Keratinocyte (primary cell): Measurements from ENCODE around the gene FOXJ2. TPM values are rescaled to one million over a fixed set of nuclear protein-coding genes. Genes with fewer than 3 reads are reported as not detected.

Experiments
- DNase-seq: peaks from one replicate; pipeline ENCODE4 v3.0.0-alpha.2; 2011; ENCODE audit warnings: low read depth, missing footprints, low spot score
- FAIRE-seq: peaks from 2 replicates; lab custom pipeline; 2011; peaks lifted over from hg19 to GRCh38; lab: Jason Lieb, UNC
- H2AFZ ChIP-seq: 2 replicates; pipeline ENCODE4 v1.6.0; 2012; ENCODE audit warnings: low read length, control low read depth, inconsistent platforms; ENCODE audit not compliant: control insufficient read depth
- H3K27ac ChIP-seq: 2 replicates; pipeline ENCODE4 v1.5.1; 2011; ENCODE audit warnings: low read length; ENCODE audit not compliant: control insufficient read depth, insufficient read depth
- H3K27me3 ChIP-seq: 3 replicates; pipeline ENCODE4 v1.6.0; 2011; ENCODE audit warnings: low read length; ENCODE audit not compliant: control insufficient read depth, insufficient read depth; ENCODE audit errors: extremely low read depth
- H3K36me3 ChIP-seq, 2 experiments: 2 replicates in 1 of 2; 3 replicates in 1 of 2; pipeline ENCODE4 v1.5.1; 2011; ENCODE audit warnings: low read length in 2 of 2, mild to moderate bottlenecking in 1 of 2; ENCODE audit not compliant: control insufficient read depth in 2 of 2, insufficient read depth in 2 of 2; ENCODE audit errors: extremely low read depth in 1 of 2
- H3K4me1 ChIP-seq: 3 replicates; pipeline ENCODE4 v1.5.1; 2011; ENCODE audit warnings: low read length; ENCODE audit not compliant: control insufficient read depth, insufficient read depth; ENCODE audit errors: extremely low read depth
- H3K4me2 ChIP-seq: 3 replicates; pipeline ENCODE4 v1.6.0; 2011; ENCODE audit warnings: low read depth, low read length; ENCODE audit not compliant: control insufficient read depth, insufficient read depth; ENCODE audit errors: extremely low read depth
- H3K4me3 ChIP-seq, 3 experiments: fragments of 200-600 bp in 1 of 3; sonication (generic) in 1 of 3; 2 replicates in 2 of 3; 3 replicates in 1 of 3; pipeline ENCODE4 v1.5.1; 2011 to 2016; ENCODE audit warnings: low read length in 3 of 3, mild to moderate bottlenecking in 3 of 3, control low read depth in 2 of 3, inconsistent platforms in 1 of 3, low read depth in 1 of 3, mixed read lengths in 1 of 3, mixed run types in 1 of 3, moderate library complexity in 1 of 3; ENCODE audit not compliant: control insufficient read depth in 2 of 3, insufficient read depth in 2 of 3; ENCODE audit errors: extremely low read depth in 1 of 3
- H3K79me2 ChIP-seq: 2 replicates; pipeline ENCODE4 v1.6.0; 2012; ENCODE audit warnings: low read length; ENCODE audit not compliant: control insufficient read depth, insufficient read depth
- H3K9ac ChIP-seq: 3 replicates; pipeline ENCODE4 v1.6.0; 2011; ENCODE audit warnings: low read length; ENCODE audit not compliant: control insufficient read depth, insufficient read depth; ENCODE audit errors: extremely low read depth
- H3K9me1 ChIP-seq: 3 replicates; pipeline ENCODE4 v1.6.0; 2011; ENCODE audit warnings: low read length; ENCODE audit not compliant: control insufficient read depth, insufficient read depth; ENCODE audit errors: extremely low read depth
- H3K9me3 ChIP-seq: 2 replicates; pipeline ENCODE4 v1.5.1; 2012; ENCODE audit warnings: low read depth, low read length; ENCODE audit not compliant: control insufficient read depth
- H4K20me1 ChIP-seq: 3 replicates; pipeline ENCODE4 v1.6.0; 2011; ENCODE audit warnings: low read length; ENCODE audit not compliant: control insufficient read depth, insufficient read depth; ENCODE audit errors: extremely low read depth
- EZH2 ChIP-seq: IDR thresholded peaks from one replicate; pipeline ENCODE4 v1.6.1; 2012; ENCODE audit warnings: inconsistent platforms, mild to moderate bottlenecking, low read length, moderate library complexity
- dilution Hi-C: fragments of 300-500 bp; cut with MboI; formaldehyde crosslinking; loops from one replicate; pipeline ENCODE4 v1.7.0; 2020; ENCODE audit warnings: low sequenced_read_pairs; ENCODE audit not compliant: extremely low pct_ligation_motif_present
- polyA plus RNA-seq, 5 experiments: library from polyadenylated mRNA; depleted of rRNA in 3 of 5; stranded (reverse) in 3 of 5; stranded (forward) in 1 of 5; unstranded in 1 of 5; fragments of >200 nt; gene quantifications; 1 replicate in 1 of 5; 2 replicates in 3 of 5; 3 replicates in 1 of 5; pipeline versions ENCODE4 v1.2.1 to v1.2.3, GENCODE V29; 2011 to 2012; ENCODE audit warnings: missing spikeins in 2 of 5, low read depth in 1 of 5, low replicate concordance in 1 of 5
- TF ChIP-seq, protein P1 (sequence below), 3 experiments: IDR thresholded peaks in 1 of 3; conservative IDR thresholded peaks in 1 of 3; optimal IDR thresholded peaks in 1 of 3; 2 replicates in 2 of 3; 3 replicates in 1 of 3; pipeline versions ENCODE3 to v1.5.1; 2011; ENCODE audit warnings: low read length in 3 of 3, mild to moderate bottlenecking in 3 of 3, moderate library complexity in 2 of 3, control low read depth in 1 of 3, inconsistent platforms in 1 of 3; ENCODE audit not compliant: insufficient read depth in 2 of 3; ENCODE audit errors: extremely low read depth in 1 of 3

FOXJ2 gene
- polyA plus RNA-seq, 1 donor (not counting 4 experiments of a cell fraction or from before 2014, with no cell fraction given): 4.2 TPM

DNA sequence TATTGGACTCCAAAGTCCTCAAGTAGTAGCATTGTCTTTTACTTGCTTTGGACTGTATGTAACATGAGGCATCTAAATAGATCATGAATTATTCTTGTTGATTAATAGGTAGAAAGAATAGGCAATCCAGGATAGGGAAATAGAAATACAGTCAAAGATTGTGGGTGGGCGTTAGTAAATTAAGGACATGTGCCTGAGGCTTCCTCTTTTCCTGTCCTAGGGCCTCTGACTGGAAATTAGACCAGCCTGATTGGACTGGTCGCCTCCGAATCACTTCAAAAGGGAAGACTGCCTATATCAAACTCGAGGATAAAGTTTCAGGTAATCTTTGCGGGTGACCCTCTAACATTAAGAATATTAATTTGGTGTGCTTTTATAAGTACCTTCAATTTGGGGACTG is 57.2 kb downstream of the FOXJ2 start:
- H3K4me1 ChIP-seq: no peaks in the 10 kb centered on the region
- H3K4me3 ChIP-seq: no peak overlapping the region
- no peaks in the 10 kb centered on the region for H3K27me3 ChIP-seq
- TF ChIP-seq EZH2: no peak
- TF ChIP-seq, protein P1, sequence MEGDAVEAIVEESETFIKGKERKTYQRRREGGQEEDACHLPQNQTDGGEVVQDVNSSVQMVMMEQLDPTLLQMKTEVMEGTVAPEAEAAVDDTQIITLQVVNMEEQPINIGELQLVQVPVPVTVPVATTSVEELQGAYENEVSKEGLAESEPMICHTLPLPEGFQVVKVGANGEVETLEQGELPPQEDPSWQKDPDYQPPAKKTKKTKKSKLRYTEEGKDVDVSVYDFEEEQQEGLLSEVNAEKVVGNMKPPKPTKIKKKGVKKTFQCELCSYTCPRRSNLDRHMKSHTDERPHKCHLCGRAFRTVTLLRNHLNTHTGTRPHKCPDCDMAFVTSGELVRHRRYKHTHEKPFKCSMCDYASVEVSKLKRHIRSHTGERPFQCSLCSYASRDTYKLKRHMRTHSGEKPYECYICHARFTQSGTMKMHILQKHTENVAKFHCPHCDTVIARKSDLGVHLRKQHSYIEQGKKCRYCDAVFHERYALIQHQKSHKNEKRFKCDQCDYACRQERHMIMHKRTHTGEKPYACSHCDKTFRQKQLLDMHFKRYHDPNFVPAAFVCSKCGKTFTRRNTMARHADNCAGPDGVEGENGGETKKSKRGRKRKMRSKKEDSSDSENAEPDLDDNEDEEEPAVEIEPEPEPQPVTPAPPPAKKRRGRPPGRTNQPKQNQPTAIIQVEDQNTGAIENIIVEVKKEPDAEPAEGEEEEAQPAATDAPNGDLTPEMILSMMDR (optimal IDR thresholded peaks at IDR 0.05 in 1 of 3, IDR thresholded peaks at IDR 0.05 in 1 of 3, conservative IDR thresholded peaks at IDR 0.05 in 1 of 3; ENCODE audit: extremely low read depth in 1 of 3, insufficient read depth in 2 of 3, low read length in 3 of 3): no peak
- no peak for DNase-seq
- H3K36me3 ChIP-seq: peaks cover 9 to 29% of the 10 kb centered on the region in 2 experiments
- H4K20me1 ChIP-seq: no peaks in the 10 kb centered on the region
- no peaks in the 10 kb centered on the region for H3K9me3 ChIP-seq
- no peak overlapping the region for H2AFZ ChIP-seq
- H3K79me2 ChIP-seq: peaks cover 19% of the 10 kb centered on the region
- no peaks in the 10 kb centered on the region for H3K9me1 ChIP-seq
- dilution Hi-C loops: no loop called here
- H3K27ac ChIP-seq: no peak overlapping the region
- no peak overlapping the region for H3K9ac ChIP-seq
- no peak for FAIRE-seq
- no peak overlapping the region for H3K4me2 ChIP-seq

DNA sequence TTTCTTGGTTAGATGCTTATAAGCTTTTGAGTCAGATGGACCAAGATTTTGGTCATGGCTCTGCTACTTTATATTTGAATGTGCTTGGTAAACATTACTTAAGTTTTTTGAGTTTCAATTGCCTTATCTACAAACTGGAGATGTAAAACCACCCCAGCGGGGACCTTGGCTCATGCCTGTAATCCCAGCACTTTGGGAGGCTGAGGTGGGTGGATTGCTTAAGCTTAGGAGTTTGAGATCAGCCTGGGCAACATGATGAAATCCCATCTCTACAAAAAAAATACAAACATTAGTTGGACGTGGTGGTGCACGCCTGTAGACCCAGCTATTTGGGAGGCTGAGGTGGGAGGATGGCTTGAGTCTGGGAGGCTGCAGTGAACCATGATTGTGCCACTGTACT is 60.8 kb downstream of the FOXJ2 start:
- H3K36me3 ChIP-seq: peaks cover 9 to 39% of the 10 kb centered on the region in 2 experiments
- FAIRE-seq: no peak
- no peaks in the 10 kb centered on the region for H3K27me3 ChIP-seq
- no peak overlapping the region for H3K4me3 ChIP-seq
- no peak overlapping the region for H3K4me2 ChIP-seq
- no peak for DNase-seq
- H2AFZ ChIP-seq: no peak overlapping the region
- no peaks in the 10 kb centered on the region for H4K20me1 ChIP-seq
- H3K79me2 ChIP-seq: peaks cover 5% of the 10 kb centered on the region
- no peak overlapping the region for H3K9ac ChIP-seq
- no peak for TF ChIP-seq EZH2
- TF ChIP-seq, protein P1 (optimal IDR thresholded peaks at IDR 0.05 in 1 of 3, IDR thresholded peaks at IDR 0.05 in 1 of 3, conservative IDR thresholded peaks at IDR 0.05 in 1 of 3; ENCODE audit: extremely low read depth in 1 of 3, insufficient read depth in 2 of 3, low read length in 3 of 3): no peak
- no peaks in the 10 kb centered on the region for H3K9me3 ChIP-seq
- H3K27ac ChIP-seq: no peak overlapping the region
- no peaks in the 10 kb centered on the region for H3K9me1 ChIP-seq
- H3K4me1 ChIP-seq: no peaks in the 10 kb centered on the region
- dilution Hi-C loops: no loop called here
